Anterior cingulate cortex (tissue), 58 donors: ENCODE data around the gene CHRNA9.
"Not testable (repeated sequence)": the region's sequence is repeated elsewhere in the genome, so short reads cannot be mapped to it uniquely, and the experiment has no call there.

Source experiments
- DNase-seq, 58 donors: peaks; one replicate each; lab custom pipeline; 2025; lab: John Stamatoyannopoulos, UW

CHRNA9 gene

GRCh38 chr4:40334591-40335524 is at the start of gene CHRNA9:
CHRNA9 (plus strand) TSS chr4:40335333; CDS start chr4:40335468, 135 bp downstream.
- no peak for DNase-seq

- DNase-seq: no peak
Measured at GRCh38 chr4:40285692-40286091, 49.4 kb upstream of the CHRNA9 start.

GRCh38 chr4:40288566-40288965 is 46.6 kb upstream of the CHRNA9 start:
- no peak for DNase-seq

- DNase-seq: peak in 2 of 58 donors; percentile 38 to 39
Measured at GRCh38 chr4:40289366-40290188, 45.6 kb upstream of the CHRNA9 start.

- not testable (repeated sequence) for DNase-seq
Measured at GRCh38 chr4:40290611-40291186, 44.4 kb upstream of the CHRNA9 start.

- DNase-seq: no peak
Measured at GRCh38 chr4:40292313-40292759, 42.8 kb upstream of the CHRNA9 start.

- no peak for DNase-seq
Measured at GRCh38 chr4:40294339-40294738, 40.8 kb upstream of the CHRNA9 start.

- DNase-seq: not testable (repeated sequence)
Measured at GRCh38 chr4:40295030-40295429, 40.1 kb upstream of the CHRNA9 start.

GRCh38 chr4:40295572-40295971 is 39.6 kb upstream of the CHRNA9 start:
- no peak for DNase-seq

- DNase-seq: no peak
Measured at GRCh38 chr4:40299126-40299525, 36.0 kb upstream of the CHRNA9 start.

GRCh38 chr4:40299811-40300292 is 35.3 kb upstream of the CHRNA9 start:
- no peak for DNase-seq

GRCh38 chr4:40300371-40301162 is 34.6 kb upstream of the CHRNA9 start:
- no peak for DNase-seq

GRCh38 chr4:40301603-40302002 is 33.5 kb upstream of the CHRNA9 start:
- DNase-seq: no peak

- no peak for DNase-seq
Measured at GRCh38 chr4:40303751-40304150, 31.4 kb upstream of the CHRNA9 start.

GRCh38 chr4:40305328-40306170 is 29.6 kb upstream of the CHRNA9 start:
- DNase-seq: no peak

GRCh38 chr4:40306226-40306625 is 28.9 kb upstream of the CHRNA9 start:
- no peak for DNase-seq

GRCh38 chr4:40306976-40307375 is 28.2 kb upstream of the CHRNA9 start:
- DNase-seq: no peak

- no peak for DNase-seq
Measured at GRCh38 chr4:40307627-40308497, 27.3 kb upstream of the CHRNA9 start.
